ENCODE measurements around the gene RABL6. TPM values are rescaled to one million over a fixed set of nuclear protein-coding genes. Genes with fewer than 3 reads are reported as not detected.

RABL6 gene
- total RNA-seq, 1 donor from 2014 or later = 198 TPM

- no peaks in the 10 kb centered on the region for H3K27me3 Mint-ChIP-seq (ENCODE audit: low read depth)
- DNase-seq (ENCODE audit: low read depth, low spot score) = no peak
- H3K4me1 Mint-ChIP-seq = peaks cover 8% of the 10 kb centered on the region
- peak overlapping the region; percentile 62 for H3K27ac Mint-ChIP-seq (ENCODE audit: unreplicated experiment)
- H3K4me3 Mint-ChIP-seq = no peak overlapping the region
- H3K36me3 Mint-ChIP-seq (ENCODE audit: low read depth) = peaks cover 8% of the 10 kb centered on the region
- no peaks in the 10 kb centered on the region for H3K9me3 Mint-ChIP-seq
- no peak for TF ChIP-seq CTCF (conservative IDR thresholded peaks at IDR 0.05)
These were observed 14.2 kb downstream of the RABL6 start for GRCh38 chr9:136821826-136822544.

GRCh38 chr9:136823136-136824046, 15.6 kb downstream of the RABL6 start:
- H3K9me3 Mint-ChIP-seq = no peaks in the 10 kb centered on the region
- peaks cover 6% of the 10 kb centered on the region for H3K36me3 Mint-ChIP-seq (ENCODE audit: low read depth)
- H3K4me1 Mint-ChIP-seq = peaks cover 8% of the 10 kb centered on the region
- TF ChIP-seq CTCF (conservative IDR thresholded peaks at IDR 0.05) = no peak
- no peaks in the 10 kb centered on the region for H3K27me3 Mint-ChIP-seq (ENCODE audit: low read depth)
- no peak for DNase-seq (ENCODE audit: low read depth, low spot score)
- no peak overlapping the region for H3K27ac Mint-ChIP-seq (ENCODE audit: unreplicated experiment)
- peak overlapping the region; percentile 27 for H3K4me3 Mint-ChIP-seq

GRCh38 chr9:136824496-136825225, 16.9 kb downstream of the RABL6 start:
- peaks cover 8% of the 10 kb centered on the region for H3K4me1 Mint-ChIP-seq
- no peaks in the 10 kb centered on the region for H3K27me3 Mint-ChIP-seq (ENCODE audit: low read depth)
- peaks cover 4% of the 10 kb centered on the region for H3K36me3 Mint-ChIP-seq (ENCODE audit: low read depth)
- H3K4me3 Mint-ChIP-seq = no peak overlapping the region
- H3K27ac Mint-ChIP-seq (ENCODE audit: unreplicated experiment) = no peak overlapping the region
- no peak for DNase-seq (ENCODE audit: low read depth, low spot score)
- H3K9me3 Mint-ChIP-seq = no peaks in the 10 kb centered on the region
- TF ChIP-seq CTCF (conservative IDR thresholded peaks at IDR 0.05) = no peak

- H3K4me3 Mint-ChIP-seq = no peak overlapping the region
- H3K27me3 Mint-ChIP-seq (ENCODE audit: low read depth) = no peaks in the 10 kb centered on the region
- H3K9me3 Mint-ChIP-seq = no peaks in the 10 kb centered on the region
- no peak for DNase-seq (ENCODE audit: low read depth, low spot score)
- H3K4me1 Mint-ChIP-seq = peaks cover 6% of the 10 kb centered on the region
- no peak for TF ChIP-seq CTCF (conservative IDR thresholded peaks at IDR 0.05)
- no peak overlapping the region for H3K27ac Mint-ChIP-seq (ENCODE audit: unreplicated experiment)
- peaks cover 4% of the 10 kb centered on the region for H3K36me3 Mint-ChIP-seq (ENCODE audit: low read depth)
These were observed 17.8 kb downstream of the RABL6 start for GRCh38 chr9:136825295-136826187.

GRCh38 chr9:136826188-136826541, 18.4 kb downstream of the RABL6 start:
- peaks cover under 1% of the 10 kb centered on the region for H3K4me1 Mint-ChIP-seq
- no peak for DNase-seq (ENCODE audit: low read depth, low spot score)

More at GRCh38 chr9:136826188-136826541, 18.4 kb downstream of the RABL6 start:
- Mint-ChIP-seq H3K27me3 (ENCODE audit: low read depth) (no peaks in the 10 kb centered on the region), H3K27ac (ENCODE audit: unreplicated experiment) (no peak overlapping the region), H3K36me3 (ENCODE audit: low read depth) (no peaks in the 10 kb centered on the region), H3K9me3 (no peaks in the 10 kb centered on the region), H3K4me3 (no peak overlapping the region)
- no peak for TF ChIP-seq CTCF (conservative IDR thresholded peaks at IDR 0.05)

Data from neural crest cell (in vitro differentiated cells).